NT2/D1 (cell line): ENCODE measurements around the gene ZHX3.

Experiments used
- YY1 ChIP-seq: IDR thresholded peaks from 2 replicates; pipeline ENCODE4 v1.6.1; 2011; ENCODE audit not compliant: insufficient read length, insufficient read depth
- ZNF274 ChIP-seq: IDR thresholded peaks from 2 replicates; pipeline ENCODE4 v1.6.1; 2011; ENCODE audit warnings: mild to moderate bottlenecking, low read depth, low read length

GRCh38 chr20:41169791-41170351, 147.7 kb downstream of the ZHX3 start:
- no peak for TF ChIP-seq YY1
- no peak for TF ChIP-seq ZNF274
